ENCODE data around the gene RIMS3. TPM values are rescaled to one million over a fixed set of nuclear protein-coding genes. Genes with fewer than 3 reads are reported as not detected.

RIMS3 gene
- total RNA-seq, 1 experiment from 2014 or later = 13.7 TPM

GRCh38 chr1:40712997-40713396, 47.5 kb upstream of the RIMS3 start:
- Mint-ChIP-seq H3K27me3 (ENCODE audit: low read depth) (no peaks in the 10 kb centered on the region), H3K27ac (0 out of 7 replicates have a peak overlapping the region, but pooled peaks of 1 of the 3 experiments have one; percentile 33), H3K9me3 (no peaks in the 10 kb centered on the region), H3K4me3 (no peak overlapping the region; a peak in 1 of 5 replicates), H3K36me3 (ENCODE audit: insufficient read depth in 1 of 3, low read depth in 3 of 3) (peaks cover 2 to 15% (median 11%) of the 10 kb centered on the region in 3 experiments; a peak in 6 of 7 replicates), H3K4me1 (peaks cover 32 to 33% of the 10 kb centered on the region in 2 experiments)
- Histone ChIP-seq H3K4ac (ENCODE audit: low read depth, low read length) (no peak overlapping the region), H3K14ac (ENCODE audit: insufficient read depth, low read length) (no peak overlapping the region), H2BK20ac (ENCODE audit: low read depth, low read length, poor library complexity, severe bottlenecking) (no peak overlapping the region), H3K23me2 (ENCODE audit: insufficient read length, low read depth, low read length, poor library complexity, severe bottlenecking) (peaks cover 5% of the 10 kb centered on the region), H3K56ac (ENCODE audit: insufficient read length, low read depth, low read length) (no peak overlapping the region), H2AK5ac (ENCODE audit: insufficient read length, low read length) (no peak overlapping the region), H3K79me1 (ENCODE audit: insufficient read depth, low read depth, low read length, poor library complexity, severe bottlenecking) (peaks cover 7% of the 10 kb centered on the region), H3K4me2 (ENCODE audit: insufficient read depth, insufficient read length, low read length) (no peak overlapping the region), H3K27me3 (ENCODE audit: insufficient read depth, low read length) (no peaks in the 10 kb centered on the region), H2BK5ac (ENCODE audit: insufficient read length, low read length) (no peak overlapping the region), H3K9me3 (ENCODE audit: control insufficient read depth, low read depth, low read length) (no peaks in the 10 kb centered on the region), H3K23ac (ENCODE audit: insufficient read length, low read depth, low read length) (no peak overlapping the region), H4K5ac (ENCODE audit: insufficient read length, low read depth, low read length) (no peak overlapping the region), H3T11ph (ENCODE audit: low read length) (no peak overlapping the region), H4K91ac (ENCODE audit: insufficient read length, low read depth, low read length) (no peak overlapping the region), H2BK15ac (ENCODE audit: low read depth, low read length) (no peak overlapping the region), H3K27ac (ENCODE audit: insufficient read length, low read depth, low read length) (no peak overlapping the region), H2BK12ac (ENCODE audit: insufficient read length, low read depth, low read length) (no peak overlapping the region), H4K8ac (replicated peaks; ENCODE audit: insufficient read length, low read depth, low read length) (no peak overlapping the region), H3K79me2 (ENCODE audit: insufficient read depth, low read length) (peaks cover 21% of the 10 kb centered on the region; the same call in 1 of the 2 replicates), H3K9ac (ENCODE audit: extremely low read depth, insufficient read length, low read length) (no peak overlapping the region), H4K20me1 (ENCODE audit: control insufficient read depth, insufficient read depth, insufficient read length) (no peaks in the 10 kb centered on the region), H2BK120ac (ENCODE audit: low read depth, low read length, poor library complexity, severe bottlenecking) (no peak overlapping the region), H3K18ac (ENCODE audit: insufficient read length, low read depth, low read length) (no peak overlapping the region), H3K4me1 (ENCODE audit: insufficient read depth, low read length) (peaks cover 6% of the 10 kb centered on the region), H2AFZ (ENCODE audit: low read length) (no peak overlapping the region)
- no peak for DNase-seq
- no peak for TF ChIP-seq CTCF (conservative IDR thresholded peaks at IDR 0.05)
